Pancreas (tissue), 10 donors: ENCODE results near the gene CCDC172. TPM values are rescaled to one million over a fixed set of nuclear protein-coding genes. Genes with fewer than 3 reads are reported as not detected.

ENCODE experiments used
- ATAC-seq, 4 donors: fragments of 200-7000 bp; cut with Tn5 transposase; one replicate each; pipeline versions ENCODE4 v1.8.0 to v1.9.1; 2020; ENCODE audit warnings: mild to moderate bottlenecking in 4 of 4, moderate library complexity in 4 of 4
- DNase-seq, 6 donors: peaks; one replicate each; pipeline ENCODE4 v3.0.0-alpha.2; 2020
- FAIRE-seq: peaks from 2 replicates; lab custom pipeline; 2012; peaks lifted over from hg19 to GRCh38; lab: Jason Lieb, UNC
- H3K27ac ChIP-seq, 4 donors: fragments of 200-600 bp; sonication (generic); 1 replicate in 3 of 4; 2 replicates in 1 of 4; pipeline versions ENCODE4 v1.5.0 to v1.8.0; 2020
- H3K27me3 ChIP-seq, 4 donors: fragments of 200-600 bp; one replicate each; pipeline ENCODE4 v1.8.0; 2021
- H3K36me3 ChIP-seq, 3 donors: fragments of 200-600 bp; sonication (generic) in 1 of 3; one replicate each; pipeline versions ENCODE4 v1.5.0 to v1.8.0; 2020 to 2021
- H3K4me1 ChIP-seq, 3 donors: fragments of 200-600 bp; one replicate each; pipeline ENCODE4 v1.8.0; 2021
- H3K4me3 ChIP-seq, 4 donors: fragments of 200-600 bp; sonication (generic) in 2 of 4; one replicate each; pipeline versions ENCODE4 v1.5.0 to v1.8.0; 2020 to 2021
- H3K9me3 ChIP-seq, 4 donors: fragments of 200-600 bp; one replicate each; pipeline ENCODE4 v1.8.0; 2021
- WGBS, 2 donors: extraction: QIAGEN DNeasy Blood & Tissue Kit; methylation state at CpG; one replicate each; pipeline ENCODE4 v1.1.7; 2013; 5-methylcytosine and 5-hydroxymethylcytosine counted together
- intact Hi-C, 3 donors: fragments of 100-400 bp; cut with DNase I; formaldehyde crosslinking; loops; one replicate each; pipeline versions ENCODE4 v1.11.1 to v1.14.2; 2022
- polyA plus RNA-seq, 2 donors: library from polyadenylated mRNA; stranded (reverse); fragments of 200-250 nt; gene quantifications; one replicate each; pipeline ENCODE4 v1.2.3, GENCODE V29; 2013
- total RNA-seq, 6 donors: library from RNA; stranded (reverse); fragmentation: NEBNext Ultra II Directional in 4 of 6; extraction: Animal tissue kit (Norgen Biotek cat#: 25700) in 4 of 6; gene quantifications; one replicate each; pipeline versions ENCODE4 v1.2.1 to v1.2.4, GENCODE V29; 2021 to 2023
- TF ChIP-seq, protein P1 (sequence below), 4 donors: fragments of 200-600 bp; sonication (generic) in 3 of 4; IDR thresholded peaks; one replicate each; pipeline versions ENCODE4 v1.5.0 to v1.8.0; 2021; ENCODE audit warnings: antibody characterized with exemption in 4 of 4
- donor health status: healthy with polysubstance abuse.
- donor health status: DM: no; HTN: no; CAD: no; lungs with moderate emphysema.
- donor health status: DM: no; HTN: no; CAD: no.
- donor health status: control.
- donor health status: control.
- donor health status: Bipolar disorder and iron deficiency.
- donor health status: DM: yes; HTN: yes; CAD: no.
- donor health status: DM: no; HTN: no; CAD: no.
- donor health status: DM: no; HTN: no; CAD: no.
- donor health status: DM: yes; HTN: yes; CAD: no.

CCDC172 gene
- total and polyA plus RNA-seq, 8 donors: not detected

GRCh38 chr10:116298586-116298985 lies 25.7 kb upstream of the CCDC172 start:
- no peaks in the 10 kb centered on the region for H3K27me3 ChIP-seq
- no peak overlapping the region for H3K4me3 ChIP-seq
- TF ChIP-seq, protein P1, sequence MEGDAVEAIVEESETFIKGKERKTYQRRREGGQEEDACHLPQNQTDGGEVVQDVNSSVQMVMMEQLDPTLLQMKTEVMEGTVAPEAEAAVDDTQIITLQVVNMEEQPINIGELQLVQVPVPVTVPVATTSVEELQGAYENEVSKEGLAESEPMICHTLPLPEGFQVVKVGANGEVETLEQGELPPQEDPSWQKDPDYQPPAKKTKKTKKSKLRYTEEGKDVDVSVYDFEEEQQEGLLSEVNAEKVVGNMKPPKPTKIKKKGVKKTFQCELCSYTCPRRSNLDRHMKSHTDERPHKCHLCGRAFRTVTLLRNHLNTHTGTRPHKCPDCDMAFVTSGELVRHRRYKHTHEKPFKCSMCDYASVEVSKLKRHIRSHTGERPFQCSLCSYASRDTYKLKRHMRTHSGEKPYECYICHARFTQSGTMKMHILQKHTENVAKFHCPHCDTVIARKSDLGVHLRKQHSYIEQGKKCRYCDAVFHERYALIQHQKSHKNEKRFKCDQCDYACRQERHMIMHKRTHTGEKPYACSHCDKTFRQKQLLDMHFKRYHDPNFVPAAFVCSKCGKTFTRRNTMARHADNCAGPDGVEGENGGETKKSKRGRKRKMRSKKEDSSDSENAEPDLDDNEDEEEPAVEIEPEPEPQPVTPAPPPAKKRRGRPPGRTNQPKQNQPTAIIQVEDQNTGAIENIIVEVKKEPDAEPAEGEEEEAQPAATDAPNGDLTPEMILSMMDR (IDR thresholded peaks at IDR 0.05): no peak
- intact Hi-C loops: no loop called here
- H3K9me3 ChIP-seq: no peaks in the 10 kb centered on the region
- no peaks in the 10 kb centered on the region for H3K36me3 ChIP-seq
- DNase-seq: no peak
- ATAC-seq: no peak
- no peak overlapping the region for H3K27ac ChIP-seq
- FAIRE-seq: no peak
- H3K4me1 ChIP-seq: no peaks in the 10 kb centered on the region
- 78 to 89% methylated on average over 3 of the region's 3 CpGs for WGBS, 2 donors

DNA sequence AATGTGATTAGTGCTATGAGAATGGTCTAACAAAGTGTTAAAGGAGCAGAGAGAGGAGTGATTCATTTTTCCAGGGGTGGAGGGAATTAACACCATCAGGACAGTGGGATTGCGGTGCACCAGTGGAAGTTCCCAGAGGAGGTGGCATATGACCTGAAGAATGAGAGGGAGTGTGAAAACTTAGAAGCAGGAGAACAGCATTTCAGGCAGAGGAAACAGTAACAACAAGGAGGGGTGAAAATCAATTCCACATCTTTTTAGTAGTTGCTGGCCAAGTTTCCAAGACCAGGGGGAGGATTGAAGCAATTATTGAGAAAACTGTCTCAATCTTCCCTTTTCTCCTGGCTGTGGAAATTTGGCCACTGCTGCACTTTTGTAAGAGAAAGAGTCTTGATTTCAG lies 23.7 kb upstream of the CCDC172 start:
- no peaks in the 10 kb centered on the region for H3K4me1 ChIP-seq
- intact Hi-C loops: no loop called here
- DNase-seq: no peak
- no peak overlapping the region for H3K27ac ChIP-seq
- no peaks in the 10 kb centered on the region for H3K27me3 ChIP-seq
- TF ChIP-seq, protein P1 (IDR thresholded peaks at IDR 0.05): no peak
- FAIRE-seq: no peak
- no peaks in the 10 kb centered on the region for H3K9me3 ChIP-seq
- no peak overlapping the region for H3K4me3 ChIP-seq
- no peaks in the 10 kb centered on the region for H3K36me3 ChIP-seq
- WGBS, 2 donors: 76 to 78% methylated on average over 1 of the region's 1 CpG
- ATAC-seq: peak in 1 of 4 donors; percentile 38

- FAIRE-seq (no peak), DNase-seq (no peak), ATAC-seq (no peak)
- Histone ChIP-seq H3K4me1 (no peaks in the 10 kb centered on the region), H3K27me3 (no peaks in the 10 kb centered on the region), H3K36me3 (no peaks in the 10 kb centered on the region), H3K4me3 (no peak overlapping the region), H3K9me3 (no peaks in the 10 kb centered on the region), H3K27ac (no peak overlapping the region)
- TF ChIP-seq, protein P1 (IDR thresholded peaks at IDR 0.05): no peak
- intact Hi-C loops: no loop called here
- 61 to 71% methylated on average over 1 of the region's 1 CpG for WGBS, 2 donors
Observed at GRCh38 chr10:116304923-116305322, 19.3 kb upstream of the CCDC172 start.

DNA sequence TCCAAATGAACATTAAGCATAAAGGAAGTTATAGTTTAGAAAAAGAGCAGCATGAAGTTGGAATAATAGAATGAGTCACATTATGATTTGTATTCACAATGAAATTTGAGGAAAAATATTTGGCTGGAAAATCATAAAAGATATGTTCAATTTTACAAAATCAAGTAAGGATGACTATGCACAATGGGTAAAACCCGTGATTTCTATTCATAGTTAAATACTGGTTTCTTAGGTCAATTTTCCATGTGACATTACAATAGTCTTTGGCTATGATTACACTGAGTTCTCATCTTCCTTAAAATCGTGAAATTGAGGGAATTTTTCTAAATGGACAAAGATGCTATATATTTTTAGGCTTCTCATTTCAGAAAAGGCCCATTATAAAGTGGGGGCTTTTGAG lies 17.4 kb upstream of the CCDC172 start:
- no peaks in the 10 kb centered on the region for H3K36me3 ChIP-seq
- no peak overlapping the region for H3K27ac ChIP-seq
- ATAC-seq: no peak
- FAIRE-seq: no peak
- H3K4me3 ChIP-seq: no peak overlapping the region
- TF ChIP-seq, protein P1 (IDR thresholded peaks at IDR 0.05): no peak
- H3K4me1 ChIP-seq: no peaks in the 10 kb centered on the region
- no peaks in the 10 kb centered on the region for H3K27me3 ChIP-seq
- no peak for DNase-seq
- no peaks in the 10 kb centered on the region for H3K9me3 ChIP-seq
- WGBS, 2 donors: 57 to 68% methylated on average over 2 of the region's 2 CpGs
- intact Hi-C loops: no loop called here

DNA sequence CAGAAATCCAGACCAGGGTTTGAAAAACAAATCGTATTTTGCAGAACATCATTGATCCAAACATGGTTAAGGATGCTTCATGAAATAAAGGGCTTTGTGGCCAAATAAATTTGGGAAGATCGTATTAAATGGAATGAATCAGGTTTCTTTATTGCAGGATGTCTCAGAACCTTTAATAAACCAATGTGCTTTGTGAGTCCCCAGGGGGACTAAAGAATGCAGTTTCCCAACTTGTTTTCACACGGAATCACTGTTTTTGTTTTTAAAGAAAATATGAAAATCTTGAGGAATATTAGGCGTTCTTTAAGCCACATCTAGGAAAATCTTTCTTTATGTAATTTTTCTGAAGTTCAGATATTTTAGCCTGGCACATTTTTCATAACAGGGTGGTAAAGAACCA lies 16.8 kb upstream of the CCDC172 start:
- no peak for FAIRE-seq
- ATAC-seq: no peak
- TF ChIP-seq, protein P1 (IDR thresholded peaks at IDR 0.05): no peak
- Histone ChIP-seq H3K27me3 (no peaks in the 10 kb centered on the region), H3K9me3 (no peaks in the 10 kb centered on the region), H3K36me3 (no peaks in the 10 kb centered on the region), H3K4me1 (no peaks in the 10 kb centered on the region), H3K27ac (no peak overlapping the region), H3K4me3 (no peak overlapping the region)
- intact Hi-C loops: no loop called here
- 78 to 79% methylated on average over 4 of the region's 4 CpGs for WGBS, 2 donors
- no peak for DNase-seq
